D341Med (cell line): ENCODE results near the gene LEF1.
"Not testable (repeated sequence)": the region's sequence is repeated elsewhere in the genome, so short reads cannot be mapped to it uniquely, and the experiment has no call there.

Source experiments
- DNase-seq: peaks from one replicate; pipeline ENCODE4 v3.0.0; 2012; ENCODE audit warnings: low spot score

The LEF1 gene

DNA sequence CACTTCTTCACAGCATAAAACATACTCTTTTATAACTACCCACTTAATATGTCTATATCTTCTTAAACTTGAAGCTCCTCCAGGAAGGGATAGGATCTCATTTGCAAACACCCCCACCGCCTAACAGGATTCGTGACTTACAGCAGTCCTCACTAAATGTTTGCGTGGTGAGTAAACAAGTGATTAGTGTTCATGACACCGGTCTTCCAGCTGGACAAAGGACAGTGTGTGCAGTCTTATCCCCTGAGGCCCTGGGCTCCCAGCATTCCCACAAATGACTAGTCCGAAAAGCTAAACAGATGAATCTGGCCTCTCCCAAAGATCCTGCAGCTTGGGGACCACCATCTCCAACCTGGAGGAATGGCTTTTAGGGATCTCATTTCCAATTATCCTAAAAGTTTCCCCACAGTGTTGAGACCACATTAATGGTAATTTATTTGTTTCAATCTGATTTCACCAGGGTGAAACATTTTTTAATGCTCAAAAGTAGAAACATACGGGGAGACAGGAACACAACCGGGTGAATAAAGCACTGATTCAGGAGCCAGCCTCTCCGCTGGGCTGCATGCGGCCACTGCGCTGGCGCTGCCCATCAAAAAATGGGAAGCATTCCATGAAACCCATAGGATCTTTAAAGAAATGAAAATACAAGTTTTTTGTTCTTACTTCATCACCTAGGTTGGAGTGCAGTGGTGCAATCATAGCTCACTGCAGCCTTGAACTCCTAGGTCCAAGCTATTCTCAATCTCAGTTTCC lies 109.9 kb downstream of the LEF1 start:
- DNase-seq = no peak

DNA sequence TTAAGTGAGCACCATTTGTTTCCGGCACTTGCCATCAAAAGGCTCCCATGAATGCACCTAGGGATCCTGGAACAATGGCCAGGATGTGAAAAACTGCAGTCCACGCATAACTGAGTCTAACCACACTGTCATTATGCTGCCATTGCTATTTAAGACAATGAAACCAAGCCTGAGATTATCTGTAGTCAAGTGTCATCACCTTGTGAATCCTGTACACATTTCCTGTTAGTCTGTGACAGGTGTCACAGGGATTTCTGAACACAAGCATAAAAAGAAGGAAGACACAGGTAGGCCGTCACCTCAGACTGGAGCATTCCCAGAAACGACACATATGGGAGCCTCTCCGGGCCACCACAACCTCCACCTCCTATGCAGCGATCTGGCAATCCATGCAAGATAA lies 112.3 kb downstream of the LEF1 start:
- no peak for DNase-seq

DNA sequence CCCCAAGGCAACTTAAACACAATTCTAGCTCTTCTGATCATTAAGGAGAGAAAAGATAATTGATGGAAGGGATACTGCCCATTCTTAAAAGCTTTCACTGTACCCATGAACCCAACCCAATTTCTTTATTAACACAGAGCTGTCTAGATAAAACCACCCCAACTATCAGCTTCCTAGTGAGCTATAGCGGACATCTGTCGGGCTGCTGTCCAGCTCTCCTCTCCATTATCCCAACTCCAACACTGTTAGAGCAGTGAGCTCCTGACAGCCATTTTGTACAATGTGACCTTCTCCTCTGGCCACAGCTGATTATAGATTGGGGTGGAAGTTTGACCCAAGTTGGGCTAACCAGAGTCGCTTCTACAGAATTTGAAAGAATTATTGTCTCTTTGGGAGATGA lies 112.9 kb downstream of the LEF1 start:
- no peak for DNase-seq

DNA sequence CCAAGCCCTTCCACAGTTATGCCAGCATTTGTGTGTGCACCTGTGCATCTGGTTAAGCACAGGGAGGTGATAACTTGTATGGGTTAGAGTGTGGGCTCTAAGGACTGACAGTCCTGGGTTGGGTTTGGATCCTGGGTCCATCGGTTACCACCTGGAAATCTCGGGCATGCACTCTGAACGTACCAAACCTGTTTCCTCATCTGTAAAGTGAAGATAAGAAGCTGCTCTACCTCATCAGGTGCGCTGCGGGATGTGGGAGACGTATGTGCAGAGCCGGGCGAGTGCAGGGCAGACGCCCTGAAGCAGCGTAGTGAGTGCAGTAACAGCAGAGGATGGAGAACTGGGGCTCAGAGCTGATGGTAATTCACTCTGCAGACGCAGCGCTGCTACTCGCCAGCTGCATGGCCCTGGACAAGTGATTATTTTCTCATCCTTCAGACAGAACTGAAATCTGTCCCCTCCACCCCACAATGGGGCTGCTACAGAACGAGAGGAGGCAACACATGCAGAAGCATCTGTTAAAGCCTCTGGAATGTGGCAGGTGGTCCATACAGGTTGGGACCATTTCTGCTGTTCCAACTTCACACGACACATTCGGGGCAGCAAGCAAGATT lies 114.6 kb downstream of the LEF1 start:
- no peak for DNase-seq

DNA sequence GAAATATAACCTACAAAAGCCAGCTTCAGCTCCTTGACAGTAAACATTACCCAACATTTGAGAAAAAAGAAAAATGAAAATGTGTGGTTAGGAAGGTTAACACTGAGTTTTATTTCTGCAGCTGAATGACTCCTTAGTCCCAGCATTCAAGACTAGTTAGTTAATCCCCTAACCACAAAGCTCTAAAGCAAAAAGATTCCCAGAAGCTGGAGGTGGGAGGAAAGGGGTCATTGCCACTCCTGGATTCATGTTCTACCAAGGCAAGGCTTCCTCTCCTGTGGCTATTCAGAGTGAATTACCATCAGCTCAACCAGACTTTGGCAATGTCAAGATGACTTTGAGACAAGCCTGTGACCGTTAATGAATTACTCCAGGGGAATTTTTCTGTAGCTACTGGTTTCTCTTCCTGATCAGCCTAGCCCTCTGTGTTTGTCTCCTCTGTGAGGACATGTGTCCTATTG lies 115.5 kb downstream of the LEF1 start:
- DNase-seq = no peak

DNA sequence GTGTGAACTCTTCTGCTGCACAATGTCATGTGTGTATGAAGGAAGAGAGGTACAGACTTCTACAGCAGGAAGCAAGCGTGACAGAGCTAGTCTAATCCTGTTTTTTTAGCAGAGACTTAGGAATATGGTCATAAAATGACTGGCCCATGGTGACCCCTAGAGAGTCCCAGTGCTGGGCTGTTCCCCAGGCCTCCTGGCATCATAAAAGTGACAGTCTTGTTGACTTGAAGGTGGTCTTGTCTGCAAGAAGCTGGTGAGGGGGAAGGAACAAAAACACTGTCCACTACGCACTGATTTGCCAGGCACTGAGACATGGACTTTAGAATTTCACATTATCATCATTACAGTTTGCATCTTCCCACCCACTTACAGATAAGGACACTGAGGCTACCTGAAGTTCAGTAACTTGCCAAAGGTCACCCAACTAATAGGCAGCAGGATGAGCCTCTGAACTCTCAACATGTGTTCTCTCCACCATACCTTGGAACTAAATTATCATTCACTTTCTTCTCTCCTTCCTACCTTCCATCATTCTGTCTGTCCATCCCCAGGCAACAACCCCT lies 116.1 kb downstream of the LEF1 start:
- DNase-seq = no peak

DNA sequence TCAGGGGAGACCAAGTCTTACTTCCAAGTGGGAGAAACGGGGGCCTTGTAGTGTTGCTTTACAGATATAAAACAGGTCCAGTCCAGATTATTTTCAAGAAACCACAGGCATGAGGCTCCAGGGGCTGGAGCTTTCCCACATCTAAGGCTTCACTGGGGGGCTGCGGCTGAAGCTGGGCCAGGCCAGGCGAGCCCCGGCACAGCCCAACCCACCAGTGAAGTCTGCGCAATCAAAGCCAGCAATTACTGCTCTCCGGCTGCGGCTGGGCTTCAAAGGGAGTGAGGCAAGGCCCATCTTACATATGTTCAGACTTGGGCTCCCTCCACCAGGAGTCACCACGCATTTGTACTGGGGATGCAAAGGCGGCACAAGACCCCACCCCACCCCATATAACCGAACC lies 117.4 kb downstream of the LEF1 start:
- no peak for DNase-seq

DNA sequence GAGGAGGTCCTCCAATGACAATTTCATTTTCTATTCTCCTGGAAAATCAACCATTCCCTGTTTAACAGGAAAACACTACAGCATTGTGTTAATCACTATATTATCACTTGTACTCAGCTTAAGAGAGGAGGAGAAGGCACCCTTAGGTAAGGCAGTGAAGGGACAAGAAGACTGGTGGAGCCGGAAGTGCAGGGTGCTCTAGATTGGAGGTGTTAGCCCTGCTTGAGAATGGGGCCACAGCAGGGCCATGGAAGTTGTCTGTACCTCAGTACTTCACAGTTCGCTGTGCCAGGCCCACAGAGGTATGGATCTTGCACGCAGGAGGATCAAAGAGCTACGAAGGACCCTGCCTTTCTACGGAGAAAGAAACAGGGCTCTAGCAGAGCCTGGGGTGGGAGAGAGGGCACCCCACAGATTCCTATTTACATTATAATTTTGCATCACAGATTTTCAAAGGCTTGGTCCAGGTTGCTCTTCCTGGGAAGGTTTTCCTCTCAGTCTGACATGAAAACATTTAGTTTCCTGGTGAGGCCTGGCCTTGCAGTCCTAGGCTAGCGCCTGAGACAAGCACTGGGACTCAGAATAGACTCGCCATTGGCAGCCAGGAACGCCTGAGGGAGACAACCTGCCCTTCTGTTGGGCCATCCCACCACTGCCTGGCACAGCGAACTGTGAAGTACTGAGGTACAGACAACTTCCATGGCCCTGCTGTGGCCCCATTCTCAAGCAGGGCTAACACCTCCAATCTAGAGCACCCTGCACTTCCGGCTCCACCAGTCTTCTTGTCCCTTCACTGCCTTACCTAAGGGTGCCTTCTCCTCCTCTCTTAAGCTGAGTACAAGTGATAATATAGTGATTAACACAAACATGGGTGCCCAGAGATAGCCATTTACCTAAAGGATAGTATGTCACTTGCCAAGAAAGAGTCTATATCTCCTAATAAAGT lies 118.3 kb downstream of the LEF1 start:
- not testable (repeated sequence) for DNase-seq

DNA sequence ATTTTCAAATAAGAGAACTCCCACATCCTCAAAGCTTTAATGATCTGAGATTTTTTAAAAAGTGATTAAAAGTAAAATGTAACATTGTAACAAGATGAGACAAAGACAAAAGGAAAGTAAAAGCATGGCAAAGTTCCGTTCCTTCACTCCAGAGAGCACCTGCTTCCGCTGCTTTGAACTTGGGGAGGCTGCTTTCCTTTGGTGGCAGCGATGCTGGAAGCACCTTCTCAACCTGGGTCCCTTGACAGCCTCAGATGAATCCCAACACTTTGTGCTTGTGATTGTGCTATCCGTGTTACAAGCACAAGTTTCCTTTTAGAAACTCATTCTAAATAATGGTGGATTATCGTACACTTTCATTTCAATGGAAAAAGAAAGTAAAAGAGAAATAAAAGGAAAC lies 119.3 kb downstream of the LEF1 start:
- no peak for DNase-seq

DNA sequence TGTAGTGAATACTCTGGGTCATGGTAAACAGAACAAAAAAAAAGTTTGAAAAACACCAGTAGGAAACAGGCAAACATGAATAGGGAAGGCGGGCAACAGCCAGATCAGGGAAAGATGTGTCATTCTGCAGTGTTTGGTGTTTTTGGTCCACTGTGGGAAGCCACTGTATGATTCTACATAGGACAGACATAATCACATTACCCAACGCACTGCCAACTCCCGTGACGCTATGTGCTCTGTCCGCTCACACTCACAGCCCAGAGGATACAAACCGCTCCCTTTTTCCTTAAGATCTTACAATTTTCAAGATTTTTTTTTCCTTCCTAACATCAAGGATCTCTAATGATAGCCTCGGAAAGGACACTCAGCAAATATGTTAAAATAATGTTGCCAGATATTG lies 119.7 kb downstream of the LEF1 start:
- no peak for DNase-seq

DNA sequence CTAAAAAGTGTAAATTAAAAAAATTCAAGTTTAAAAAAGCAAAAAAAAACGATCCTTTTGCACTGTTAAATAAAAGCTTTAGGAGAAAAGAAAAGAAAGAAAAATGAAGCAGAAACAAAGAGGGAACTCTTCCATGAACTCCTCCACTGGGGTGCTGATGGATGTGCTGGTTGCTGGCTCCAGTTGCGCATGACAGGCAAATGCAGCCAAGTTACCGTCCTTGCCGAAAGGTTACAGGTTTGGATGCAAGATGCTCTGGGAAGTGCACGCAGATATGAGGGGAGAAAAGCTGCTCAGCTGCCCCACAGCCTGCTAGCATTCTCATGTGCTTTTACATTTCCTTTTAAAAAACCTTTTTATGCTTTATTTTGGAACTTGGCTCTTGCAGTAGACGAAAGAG lies 120.6 kb downstream of the LEF1 start:
- DNase-seq = no peak

DNA sequence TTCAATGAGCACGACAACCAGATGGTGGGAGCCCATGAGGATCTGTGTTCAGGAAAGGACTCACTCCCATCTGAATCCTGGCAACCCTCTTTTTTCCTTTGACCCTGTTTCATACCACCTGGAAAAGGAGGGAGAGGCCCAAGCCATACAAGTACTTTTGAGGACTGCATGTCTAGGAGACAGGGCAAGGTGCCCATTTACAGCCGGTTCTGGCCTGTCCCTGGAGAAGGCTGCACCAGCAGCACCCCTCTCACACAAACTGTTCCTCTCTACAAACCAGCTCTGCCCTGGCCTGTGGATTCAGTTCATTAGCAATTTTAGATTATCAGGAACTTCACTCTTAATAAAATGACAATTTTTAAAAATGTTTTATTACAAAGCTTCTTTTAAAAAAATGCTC lies 121.5 kb downstream of the LEF1 start:
- no peak for DNase-seq

DNA sequence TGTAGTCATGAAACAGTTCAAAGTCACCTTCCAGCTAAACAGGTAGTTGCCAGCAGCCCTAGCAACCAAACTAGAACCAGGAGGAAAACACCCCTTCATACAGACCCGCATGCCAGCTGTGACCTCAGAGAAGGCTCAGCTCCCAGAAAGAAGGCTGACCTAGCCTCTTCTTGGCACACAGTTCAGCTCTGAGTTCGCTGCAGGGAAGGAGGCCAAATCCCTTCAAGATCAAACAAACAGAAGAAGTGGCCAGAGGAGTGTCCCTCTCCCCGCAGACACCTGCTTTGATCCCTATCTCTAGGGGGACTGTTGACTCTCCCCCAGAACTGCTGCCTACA lies 123.1 kb downstream of the LEF1 start:
- no peak for DNase-seq

DNA sequence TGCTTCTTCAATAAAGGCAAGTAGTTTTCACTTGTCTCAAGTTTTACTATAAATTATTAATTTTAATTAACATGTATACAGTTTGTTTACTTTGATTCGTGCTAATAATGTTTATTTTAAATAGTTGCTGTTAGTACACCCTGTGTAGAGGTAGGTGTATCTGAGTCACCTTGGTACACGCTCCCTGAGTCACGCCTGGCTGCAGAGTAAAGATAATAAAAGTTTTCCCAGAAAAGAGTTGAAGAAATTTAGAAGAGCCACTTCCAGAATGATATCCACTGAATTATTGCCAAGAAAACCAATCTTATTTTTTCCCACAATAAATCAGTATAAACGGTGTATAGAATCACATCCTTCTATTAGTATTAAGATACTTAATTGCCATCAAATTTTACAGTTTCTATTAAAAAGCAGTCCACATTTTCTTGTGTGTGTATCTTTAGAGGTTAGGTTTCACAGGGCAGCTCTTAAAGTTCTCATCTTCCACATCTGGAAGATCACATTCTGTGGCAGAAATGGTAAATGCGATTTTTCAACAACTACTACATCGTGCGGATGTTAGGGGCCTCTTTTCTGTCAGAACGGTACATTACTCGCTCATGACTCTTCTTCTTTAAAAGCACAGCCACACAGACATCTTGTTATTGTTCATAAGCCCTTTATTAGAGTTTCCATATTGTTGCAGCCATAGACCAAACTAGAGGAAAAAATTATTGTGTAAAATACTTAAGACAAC lies 123.6 kb downstream of the LEF1 start:
- no peak for DNase-seq

DNA sequence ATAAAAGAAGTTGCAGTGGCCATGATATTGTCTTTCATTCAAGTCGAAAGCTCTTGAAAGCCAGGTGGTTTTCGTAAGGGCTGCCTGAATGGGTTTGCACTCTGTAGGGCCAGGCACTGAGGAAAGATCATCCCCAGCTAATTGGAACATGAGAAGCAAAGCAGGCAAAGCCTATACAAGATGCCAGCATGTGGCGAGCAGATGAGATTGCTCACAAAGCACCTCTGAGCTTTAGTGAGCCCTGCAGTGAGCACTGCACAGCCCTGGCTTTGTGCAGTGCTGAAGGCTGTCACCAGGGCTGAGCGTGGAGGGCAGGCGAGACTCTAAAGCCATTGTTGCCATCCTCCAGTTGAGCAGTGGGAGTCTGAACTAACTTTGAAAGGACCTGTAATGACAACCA lies 125.2 kb downstream of the LEF1 start:
- no peak for DNase-seq

DNA sequence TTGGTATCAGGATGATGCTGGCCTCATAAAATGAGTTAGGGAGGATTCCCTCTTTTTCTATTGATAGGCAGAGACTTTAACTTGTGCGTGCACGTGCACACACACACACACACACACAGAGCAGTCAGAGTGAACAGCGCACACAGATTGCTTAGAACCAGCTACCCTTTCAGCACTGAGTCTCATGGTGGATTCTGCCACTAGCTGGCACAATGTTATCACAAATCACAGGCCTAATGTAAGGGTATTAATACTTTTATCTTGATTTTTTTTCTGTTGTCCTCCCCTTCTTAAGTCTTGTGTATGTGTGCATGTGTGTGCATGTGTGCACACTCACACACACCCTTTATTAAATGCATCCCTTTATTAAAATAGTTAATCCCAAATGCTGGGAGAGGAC lies 125.8 kb downstream of the LEF1 start:
- DNase-seq = no peak

DNA sequence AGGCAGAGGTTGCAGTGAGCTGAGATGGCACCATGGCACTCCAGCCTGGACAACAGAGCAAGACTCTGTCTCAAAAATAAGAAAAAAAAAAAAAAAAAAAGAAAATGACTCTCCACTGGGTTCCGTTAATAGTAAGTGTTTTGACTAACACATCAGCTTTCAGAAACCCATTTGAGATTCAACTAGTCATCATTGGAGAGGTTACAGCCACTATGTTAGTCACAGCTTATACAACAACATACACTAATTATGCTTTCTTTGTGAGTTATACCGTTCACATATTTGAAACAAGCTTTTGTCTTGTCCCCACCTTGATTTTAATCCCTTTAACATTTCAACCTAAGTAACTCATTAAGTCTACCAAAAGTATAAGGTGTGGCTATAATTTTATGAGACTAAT lies 130.8 kb downstream of the LEF1 start:
- DNase-seq = no peak

DNA sequence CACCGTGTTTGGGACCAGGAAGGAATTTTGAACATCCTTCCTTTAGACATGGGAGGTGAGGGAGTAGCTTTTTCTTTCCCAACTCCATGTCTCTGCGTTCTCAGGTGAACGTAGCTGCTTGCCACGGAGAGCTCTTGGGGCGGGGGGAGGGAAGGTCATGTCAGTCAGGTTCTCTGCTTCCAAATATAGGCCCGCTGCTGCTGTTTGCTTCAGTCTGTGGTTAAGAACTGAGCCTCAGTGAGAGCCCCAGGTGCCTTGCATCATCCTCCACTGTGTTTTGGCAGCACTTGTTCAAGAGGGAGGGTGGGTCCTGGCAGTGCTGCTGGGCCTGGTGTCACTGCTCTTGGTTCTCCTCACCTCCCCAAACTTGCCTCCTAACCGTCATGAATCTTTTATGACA lies 132.5 kb downstream of the LEF1 start:
- no peak for DNase-seq

DNA sequence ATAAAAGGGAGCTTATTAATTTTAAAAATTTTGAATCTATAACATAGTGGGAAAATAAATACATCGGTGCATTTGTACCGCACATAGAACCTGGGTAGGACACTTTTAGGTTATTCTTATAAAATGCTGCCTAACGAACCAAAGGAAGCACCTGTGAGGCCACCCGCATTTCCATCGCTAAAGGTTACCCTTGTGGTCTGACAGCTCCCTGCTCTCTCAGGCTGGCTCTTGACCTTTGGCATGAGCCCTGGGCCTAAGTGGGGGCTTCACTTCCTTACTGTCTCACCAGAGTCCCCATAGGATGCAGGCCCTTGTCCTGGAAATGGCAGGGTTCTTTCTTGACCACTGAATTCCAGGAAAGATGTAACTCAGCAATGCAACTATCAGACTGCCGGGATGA lies 133.0 kb downstream of the LEF1 start:
- no peak for DNase-seq

DNA sequence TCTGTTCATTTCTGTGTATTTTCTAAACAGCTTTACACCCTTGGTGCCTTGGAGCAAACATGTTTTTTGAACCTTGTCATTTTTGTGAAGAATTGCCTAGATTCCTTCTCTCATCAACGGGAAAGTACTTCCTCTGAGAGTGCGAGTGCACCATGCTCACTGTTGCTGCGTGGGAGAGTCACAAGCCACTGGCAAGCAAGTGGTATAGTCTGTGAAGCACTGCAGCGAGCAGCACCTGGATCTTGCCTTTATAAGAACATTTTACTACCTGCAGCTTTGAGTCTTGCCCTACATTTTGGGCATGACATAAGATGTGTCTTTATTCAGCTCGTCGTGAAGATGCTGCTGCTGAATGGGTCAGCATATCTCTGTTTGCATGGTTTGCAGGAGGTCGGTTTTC lies 134.2 kb downstream of the LEF1 start:
- DNase-seq = no peak

DNA sequence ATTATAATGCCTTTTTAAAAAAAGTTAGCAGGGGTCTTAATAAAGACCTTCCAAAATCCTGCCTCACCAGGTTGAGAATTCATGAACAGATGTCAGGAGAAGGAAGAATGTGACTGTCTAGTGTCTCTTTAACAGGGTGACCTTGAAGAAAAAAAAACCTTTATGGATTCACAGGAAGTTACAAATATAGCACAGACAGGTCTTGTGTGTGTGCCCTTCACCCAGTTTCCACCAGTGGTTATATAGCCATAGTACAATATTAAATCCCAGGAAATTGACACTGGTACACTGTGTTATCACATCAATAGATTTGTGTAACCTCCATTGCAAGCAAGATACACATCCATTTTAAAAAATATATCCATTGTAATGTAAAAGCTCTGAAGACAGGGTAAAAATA lies 135.4 kb downstream of the LEF1 start:
- DNase-seq = no peak
